Panc1 (cell line): ENCODE measurements around the gene TBC1D22B.

ENCODE experiments used
- CTCF ChIP-seq: fragments of 450-650 bp; IDR thresholded peaks from 2 replicates; pipeline ENCODE4 v1.5.1; 2017; ENCODE audit warnings: mild to moderate bottlenecking
- POLR2AphosphoS5 ChIP-seq: IDR thresholded peaks from 2 replicates; pipeline ENCODE4 v1.6.1; 2012; ENCODE audit warnings: mild to moderate bottlenecking, low read depth, low read length, moderate library complexity
- TCF7L2 ChIP-seq: IDR thresholded peaks from 2 replicates; pipeline ENCODE4 v1.6.1; 2011; ENCODE audit warnings: mild to moderate bottlenecking, low read depth, low read length, inconsistent platforms

- TF ChIP-seq TCF7L2 (no peak), POLR2AphosphoS5 (no peak), CTCF (no peak)
These were observed 89.6 kb downstream of the TBC1D22B start for GRCh38 chr6:37347177-37347576.
